GOT3 (cell line): ENCODE measurements around the gene TRIM72.
"Not testable (repeated sequence)": the region's sequence is repeated elsewhere in the genome, so short reads cannot be mapped to it uniquely, and the experiment has no call there.

Source experiments
- DNase-seq: peaks from one replicate; lab custom pipeline; 2025; ENCODE audit warnings: mixed read lengths; lab: John Stamatoyannopoulos, UW

TRIM72 gene, protein sequence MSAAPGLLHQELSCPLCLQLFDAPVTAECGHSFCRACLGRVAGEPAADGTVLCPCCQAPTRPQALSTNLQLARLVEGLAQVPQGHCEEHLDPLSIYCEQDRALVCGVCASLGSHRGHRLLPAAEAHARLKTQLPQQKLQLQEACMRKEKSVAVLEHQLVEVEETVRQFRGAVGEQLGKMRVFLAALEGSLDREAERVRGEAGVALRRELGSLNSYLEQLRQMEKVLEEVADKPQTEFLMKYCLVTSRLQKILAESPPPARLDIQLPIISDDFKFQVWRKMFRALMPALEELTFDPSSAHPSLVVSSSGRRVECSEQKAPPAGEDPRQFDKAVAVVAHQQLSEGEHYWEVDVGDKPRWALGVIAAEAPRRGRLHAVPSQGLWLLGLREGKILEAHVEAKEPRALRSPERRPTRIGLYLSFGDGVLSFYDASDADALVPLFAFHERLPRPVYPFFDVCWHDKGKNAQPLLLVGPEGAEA

DNA sequence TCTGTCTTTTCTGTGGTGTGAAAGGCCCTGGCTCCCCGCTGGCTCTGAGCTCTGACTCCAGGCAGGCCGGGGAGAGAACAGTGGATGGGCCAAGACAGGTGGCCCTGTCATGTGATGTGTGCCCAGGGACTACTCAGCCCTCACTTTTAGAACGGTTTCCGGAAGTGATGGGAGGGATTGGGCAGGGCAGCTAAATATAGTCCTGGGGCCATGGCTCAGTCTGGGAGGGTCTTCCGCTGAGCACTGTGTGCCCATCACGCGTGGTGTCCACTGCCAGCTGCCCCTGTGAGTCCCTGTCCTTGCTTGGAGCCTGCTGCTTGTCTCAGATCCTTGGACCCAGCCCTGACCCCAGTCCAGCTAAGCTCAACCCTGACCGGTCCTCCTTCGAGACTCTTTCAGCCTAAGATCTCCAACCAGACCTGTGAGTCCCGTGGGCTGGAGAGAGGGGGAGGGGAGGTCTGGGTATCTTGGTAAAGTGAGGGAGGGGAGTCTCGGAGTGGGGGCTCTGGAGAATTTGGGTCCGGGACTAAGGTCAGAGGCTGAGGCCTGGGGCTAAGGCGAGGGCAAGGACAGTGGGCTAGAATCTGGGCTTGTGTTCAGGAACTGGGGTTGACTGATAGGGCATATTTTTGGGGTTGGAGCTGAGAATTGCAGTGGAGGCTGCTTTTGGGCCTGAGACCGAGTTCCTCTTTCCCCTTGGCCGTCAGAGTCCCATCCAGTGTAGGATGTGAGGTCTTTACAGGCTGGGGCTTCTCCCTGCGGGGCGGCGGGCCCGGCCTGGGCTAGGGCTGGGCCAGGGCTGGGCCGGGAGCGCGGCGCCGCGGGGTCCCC is at the start of gene TRIM72:
Gene TRIM72 (plus strand): TSS at position 243 of the 831 bp plus-strand sequence. CDS start 620 bp downstream, outside the sequence.
- DNase-seq = no peak

DNA sequence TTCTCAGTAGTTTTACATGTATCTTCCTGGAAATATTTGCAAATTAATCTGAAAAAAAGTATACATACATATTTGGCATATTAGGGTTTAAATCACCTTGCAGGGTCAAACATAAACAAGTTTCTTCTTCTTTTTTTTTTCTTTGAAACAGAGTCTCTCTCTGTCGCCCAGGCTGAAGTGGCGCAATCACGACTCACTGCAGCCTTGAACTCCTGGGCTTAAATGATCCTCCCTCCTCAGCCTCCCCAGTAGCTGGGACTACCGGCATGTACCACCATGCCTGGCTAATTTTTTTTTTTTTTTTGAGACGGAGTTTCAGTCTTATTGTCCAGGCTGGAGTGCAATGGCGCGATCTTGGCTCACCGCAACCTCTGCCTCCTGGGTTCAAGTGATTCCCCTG is 46.6 kb upstream of the TRIM72 start:
- DNase-seq = no peak

DNA sequence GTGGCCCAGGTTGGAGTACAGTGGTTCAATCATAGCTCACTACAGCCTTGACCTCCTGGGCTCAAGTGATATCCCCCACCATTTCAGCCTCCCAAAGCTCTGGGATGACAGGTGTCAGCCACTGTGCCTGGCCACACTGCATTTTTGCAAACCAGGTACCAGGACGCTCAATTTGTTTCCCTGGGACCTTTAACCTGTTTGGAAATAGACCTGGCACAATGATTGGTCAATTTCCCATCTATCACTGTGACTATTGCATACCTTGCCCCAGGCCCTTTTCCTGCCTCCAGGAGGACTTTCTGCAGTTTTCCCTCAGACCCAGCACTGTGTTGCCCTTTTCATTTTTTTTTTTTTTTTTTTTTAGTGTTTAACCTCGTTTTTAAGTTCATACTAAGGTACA is 45.1 kb upstream of the TRIM72 start:
- no peak for DNase-seq

DNA sequence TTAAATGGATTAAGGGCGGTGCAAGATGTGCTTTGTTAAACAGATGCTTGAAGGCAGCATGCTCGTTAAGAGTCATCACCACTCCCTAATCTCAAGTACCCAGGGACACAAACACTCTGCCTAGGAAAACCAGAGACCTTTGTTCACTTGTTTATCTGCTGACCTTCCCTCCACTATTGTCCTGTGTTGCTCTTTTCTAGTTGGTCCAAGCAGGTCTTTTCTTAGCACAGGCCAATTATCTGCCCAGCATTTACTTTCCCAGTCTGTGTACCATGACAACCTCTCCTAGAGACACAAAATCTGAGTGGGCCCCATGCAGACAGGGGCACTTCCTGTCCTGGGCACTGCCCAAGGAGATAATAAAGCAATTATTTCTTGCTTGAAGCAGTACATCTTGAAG is 43.9 kb upstream of the TRIM72 start:
- DNase-seq = not testable (repeated sequence)

DNA sequence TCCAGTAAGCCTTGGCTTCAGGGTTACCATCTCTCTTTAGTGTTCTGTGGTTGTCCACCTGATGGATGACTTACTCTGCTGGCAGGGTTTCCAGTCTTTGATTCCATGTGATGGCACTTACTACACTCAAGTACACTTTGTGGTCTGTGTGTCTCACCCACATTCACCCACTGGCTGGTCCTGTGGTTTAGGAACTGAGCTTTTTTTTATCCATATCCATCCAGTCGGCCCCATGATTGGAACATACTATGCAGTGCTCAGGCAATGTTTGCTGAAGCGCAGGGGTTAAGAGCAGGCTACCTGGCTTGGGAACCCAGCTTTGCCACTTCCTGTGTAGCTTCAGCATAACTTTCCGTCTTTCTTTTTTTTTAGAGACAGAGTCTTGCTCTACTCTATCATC is 36.8 kb upstream of the TRIM72 start:
- DNase-seq = no peak

DNA sequence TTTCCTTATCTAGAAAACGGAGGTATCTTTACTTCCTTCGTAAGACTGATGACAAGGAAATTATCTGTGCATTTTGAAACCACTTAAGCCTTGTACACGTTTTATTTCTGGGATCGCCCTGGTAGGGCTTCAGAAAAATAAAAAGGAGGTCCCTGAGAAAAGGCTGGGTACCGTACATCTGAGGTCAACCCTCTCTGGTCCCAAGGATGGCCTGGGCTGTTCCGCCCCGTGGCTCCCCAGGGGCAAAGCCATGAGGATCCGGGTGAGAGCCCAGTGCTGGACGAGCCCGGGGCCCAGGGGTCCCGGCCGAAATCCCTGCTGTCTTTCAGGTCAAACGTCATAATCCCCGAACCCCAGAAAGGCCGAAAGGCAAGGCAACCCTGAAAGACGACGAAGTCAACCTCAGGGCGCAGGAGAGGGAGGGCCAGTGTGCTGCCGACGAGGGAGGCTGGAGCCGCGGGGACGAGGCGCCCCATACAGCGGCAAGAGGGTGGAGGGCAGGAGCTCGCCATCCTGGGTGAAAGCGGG is 34.6 kb upstream of the TRIM72 start:
- no peak for DNase-seq

DNA sequence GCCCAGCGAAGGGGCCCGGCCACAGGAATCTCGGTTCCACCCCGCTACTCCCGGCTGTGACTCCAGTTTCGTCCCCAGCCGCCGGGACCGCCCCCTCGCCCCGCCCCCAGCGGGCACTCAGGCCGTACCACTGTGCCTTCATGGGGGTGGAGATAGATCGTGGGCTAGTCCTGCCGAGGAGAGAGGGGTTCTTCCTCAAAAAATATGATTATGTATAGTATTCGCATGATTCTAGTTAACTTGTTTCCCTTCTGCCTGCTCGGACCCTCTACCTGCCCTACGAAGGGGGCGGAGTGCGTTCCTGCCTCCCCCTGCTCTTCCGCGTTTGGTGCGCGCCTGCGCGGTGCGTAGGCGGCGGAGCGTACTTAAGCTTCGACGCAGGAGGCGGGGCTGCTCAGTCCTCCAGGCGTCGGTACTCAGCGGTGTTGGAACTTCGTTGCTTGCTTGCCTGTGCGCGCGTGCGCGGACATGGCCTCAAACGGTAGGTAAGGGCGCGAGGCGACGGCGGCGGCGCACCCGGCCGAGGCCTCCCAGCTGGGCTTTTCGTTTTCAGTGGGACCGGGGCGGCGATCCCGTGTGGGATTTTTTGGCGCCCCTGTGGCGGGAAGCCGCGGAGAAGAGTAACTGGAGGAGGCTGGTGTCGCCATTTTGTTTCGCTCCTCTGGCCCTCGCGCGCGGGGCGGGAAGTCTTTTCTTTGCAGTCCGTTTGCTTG is 34.0 kb upstream of the TRIM72 start, which contains the start of gene FUS:
Gene FUS (plus strand): TSS at position 393 of the 713 bp plus-strand sequence. CDS start 76 bp downstream, at position 469.
- peak; percentile 77 for DNase-seq

DNA sequence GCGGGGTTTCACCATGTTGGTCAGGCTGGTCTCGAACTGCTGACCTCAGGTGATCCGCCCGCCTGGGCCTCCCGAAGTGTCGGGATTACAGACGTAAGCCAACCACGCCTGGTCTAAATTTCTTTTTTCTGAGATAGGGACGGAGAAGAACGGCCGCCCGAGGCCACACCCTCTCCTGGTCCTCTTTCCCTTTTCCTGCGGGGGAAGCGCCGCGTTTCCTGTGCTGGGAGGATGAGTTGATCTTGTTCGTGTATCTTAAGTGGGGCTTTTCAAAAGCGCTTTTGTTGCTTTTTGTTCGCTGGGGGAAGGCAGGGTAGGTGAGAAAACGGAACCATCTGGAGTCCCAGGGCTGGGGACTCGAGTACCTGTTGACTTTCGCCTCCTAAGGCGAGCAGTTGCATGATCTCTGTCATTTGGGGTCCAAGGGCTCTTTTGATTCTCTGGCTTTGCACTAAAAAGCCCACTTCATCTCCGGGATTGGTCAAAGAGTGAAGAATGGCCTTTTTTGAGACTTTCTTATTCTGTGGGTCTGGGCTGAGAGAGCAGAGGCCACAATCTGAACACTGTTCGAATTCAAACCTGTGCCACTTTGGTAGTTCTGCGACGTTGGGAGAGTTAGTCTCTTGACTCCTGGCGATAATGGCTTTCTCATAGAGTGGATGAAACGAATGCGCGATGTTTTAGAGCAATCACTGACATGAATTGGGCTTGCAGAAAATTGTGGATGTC is 32.7 kb upstream of the TRIM72 start:
- DNase-seq = no peak

DNA sequence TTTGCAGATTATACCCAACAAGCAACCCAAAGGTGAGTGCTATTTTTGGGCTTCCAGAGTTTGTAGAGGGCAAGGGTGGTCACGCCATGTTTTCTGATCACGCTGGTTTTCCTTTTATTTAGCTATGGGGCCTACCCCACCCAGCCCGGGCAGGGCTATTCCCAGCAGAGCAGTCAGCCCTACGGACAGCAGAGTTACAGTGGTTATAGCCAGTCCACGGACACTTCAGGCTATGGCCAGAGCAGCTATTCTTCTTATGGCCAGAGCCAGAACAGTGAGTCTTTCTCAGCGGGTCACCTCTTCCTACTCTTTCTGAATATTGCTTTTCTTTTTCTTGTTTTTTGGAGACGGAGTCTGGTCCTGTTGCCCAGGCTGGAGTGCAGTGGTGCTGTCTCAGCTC is 31.5 kb upstream of the TRIM72 start:
- no peak for DNase-seq

DNA sequence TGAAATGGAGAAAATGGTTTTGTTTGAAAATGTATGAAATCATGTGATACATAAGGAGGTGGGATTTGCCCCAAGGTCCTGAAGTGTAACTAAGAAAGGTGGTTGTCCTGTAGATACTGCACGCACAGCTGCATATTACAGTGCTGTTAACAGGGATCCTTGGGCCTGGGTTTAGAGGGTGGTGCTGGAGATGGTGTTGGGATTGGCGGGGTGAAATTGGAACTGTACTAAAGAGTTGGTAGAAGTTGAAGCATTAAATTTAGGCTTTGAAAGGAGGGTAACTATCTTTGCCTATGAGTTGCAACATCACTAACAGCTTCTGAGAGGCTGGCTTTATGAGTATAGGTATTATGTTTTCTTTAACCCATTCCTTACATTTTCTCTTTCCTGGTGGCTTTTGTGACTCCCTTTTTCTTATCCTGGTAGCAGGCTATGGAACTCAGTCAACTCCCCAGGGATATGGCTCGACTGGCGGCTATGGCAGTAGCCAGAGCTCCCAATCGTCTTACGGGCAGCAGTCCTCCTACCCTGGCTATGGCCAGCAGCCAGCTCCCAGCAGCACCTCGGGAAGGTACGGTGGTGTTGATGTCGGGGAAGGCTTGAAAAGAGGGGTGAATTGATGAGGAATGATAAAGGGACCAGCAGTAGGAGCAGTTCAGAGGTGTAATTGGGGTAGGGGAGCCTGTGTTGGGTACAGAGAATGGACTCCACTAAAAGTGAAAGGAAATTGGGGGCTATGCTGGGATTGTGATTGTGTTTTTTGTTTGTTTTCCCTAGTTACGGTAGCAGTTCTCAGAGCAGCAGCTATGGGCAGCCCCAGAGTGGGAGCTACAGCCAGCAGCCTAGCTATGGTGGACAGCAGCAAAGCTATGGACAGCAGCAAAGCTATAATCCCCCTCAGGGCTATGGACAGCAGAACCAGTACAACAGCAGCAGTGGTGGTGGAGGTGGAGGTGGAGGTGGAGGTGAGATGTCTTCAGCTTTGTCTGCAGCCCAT is 30.2 kb upstream of the TRIM72 start:
- DNase-seq = no peak

DNA sequence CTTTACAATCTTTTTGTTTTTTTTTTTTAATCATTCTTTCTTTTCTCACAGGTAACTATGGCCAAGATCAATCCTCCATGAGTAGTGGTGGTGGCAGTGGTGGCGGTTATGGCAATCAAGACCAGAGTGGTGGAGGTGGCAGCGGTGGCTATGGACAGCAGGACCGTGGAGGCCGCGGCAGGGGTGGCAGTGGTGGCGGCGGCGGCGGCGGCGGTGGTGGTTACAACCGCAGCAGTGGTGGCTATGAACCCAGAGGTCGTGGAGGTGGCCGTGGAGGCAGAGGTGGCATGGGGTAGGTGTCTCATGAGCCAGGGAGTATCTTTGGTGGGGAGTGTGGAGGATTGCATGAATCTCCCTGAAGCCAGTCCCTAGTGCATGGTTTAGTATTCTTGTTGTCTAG is 29.0 kb upstream of the TRIM72 start:
- DNase-seq = no peak

DNA sequence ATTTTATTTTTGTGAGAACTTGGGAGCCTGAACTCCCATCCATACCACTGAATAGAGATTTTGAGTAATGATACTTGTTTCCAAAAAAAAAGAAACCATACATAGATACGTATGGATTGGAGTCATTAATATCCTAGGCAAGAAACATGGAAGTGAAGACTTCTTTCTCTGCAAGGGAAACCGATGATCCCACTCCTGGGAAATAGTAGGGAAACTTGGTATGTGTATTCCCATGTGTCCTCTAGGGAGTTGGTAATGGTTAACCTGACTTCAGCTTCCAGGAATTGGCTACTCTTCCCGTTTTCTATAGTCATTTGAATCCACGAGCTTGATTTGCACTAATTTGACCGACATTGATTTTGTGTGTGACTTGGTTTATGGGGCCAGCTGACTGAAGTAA is 28.6 kb upstream of the TRIM72 start:
- no peak for DNase-seq

DNA sequence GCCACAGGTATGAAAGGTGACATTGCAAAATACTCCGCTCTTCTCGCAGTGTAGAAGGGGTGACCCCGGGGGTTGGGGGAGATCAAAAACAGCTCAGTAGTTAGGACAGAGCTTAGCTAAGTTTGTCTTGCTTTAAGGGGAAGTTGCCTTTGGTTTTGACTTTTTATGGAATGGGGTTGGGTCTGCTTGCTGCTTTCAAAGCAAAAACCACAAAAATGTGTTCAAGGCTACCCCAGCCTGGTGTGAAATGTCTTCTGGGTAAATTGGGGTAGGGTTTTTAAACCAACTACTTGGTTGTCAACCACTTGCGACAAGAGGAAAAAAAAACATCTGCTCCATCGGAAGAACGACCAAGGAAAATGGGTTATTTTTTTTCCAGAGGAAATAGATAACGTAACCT is 27.7 kb upstream of the TRIM72 start:
- DNase-seq = no peak

DNA sequence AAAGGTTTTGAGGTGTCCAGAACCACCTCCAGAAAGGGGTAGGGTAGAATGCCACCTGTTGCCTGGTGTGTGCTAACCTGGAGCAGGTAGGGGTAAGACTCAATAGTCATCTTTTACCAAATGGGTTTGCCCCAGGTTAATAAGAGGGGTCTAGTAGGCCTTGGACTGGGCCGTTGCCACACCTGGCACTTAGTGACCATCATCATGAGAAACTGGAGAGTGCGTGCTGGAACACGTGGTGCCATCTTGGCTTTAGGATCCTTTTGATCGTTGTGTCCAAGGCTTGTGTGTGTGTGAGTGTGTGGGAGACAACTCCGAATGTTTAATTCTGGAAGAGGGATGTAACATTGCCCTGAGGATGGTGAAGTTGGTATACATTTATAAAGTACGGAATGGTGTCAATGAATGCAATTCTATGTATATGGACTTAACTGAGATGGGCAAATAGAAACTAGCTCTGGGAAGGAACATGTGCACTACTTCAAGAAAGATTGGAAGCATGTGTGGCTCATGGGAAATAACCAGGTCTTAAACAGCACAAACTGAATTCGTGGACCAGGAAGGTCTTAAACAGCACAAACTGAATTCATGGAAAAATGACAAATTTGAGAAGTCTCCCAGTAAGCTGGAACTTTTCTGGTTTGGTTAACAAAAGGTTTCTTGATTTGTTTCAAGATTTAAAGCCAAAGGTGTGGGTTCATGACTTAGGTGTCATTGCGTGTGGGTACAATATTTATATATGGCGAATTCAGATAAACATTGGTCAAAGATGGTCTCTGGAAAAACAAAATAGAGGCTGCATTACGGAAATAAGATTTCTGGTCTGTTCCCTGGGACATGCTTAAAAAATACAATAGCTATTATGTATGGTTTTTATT is 26.8 kb upstream of the TRIM72 start:
- no peak for DNase-seq

DNA sequence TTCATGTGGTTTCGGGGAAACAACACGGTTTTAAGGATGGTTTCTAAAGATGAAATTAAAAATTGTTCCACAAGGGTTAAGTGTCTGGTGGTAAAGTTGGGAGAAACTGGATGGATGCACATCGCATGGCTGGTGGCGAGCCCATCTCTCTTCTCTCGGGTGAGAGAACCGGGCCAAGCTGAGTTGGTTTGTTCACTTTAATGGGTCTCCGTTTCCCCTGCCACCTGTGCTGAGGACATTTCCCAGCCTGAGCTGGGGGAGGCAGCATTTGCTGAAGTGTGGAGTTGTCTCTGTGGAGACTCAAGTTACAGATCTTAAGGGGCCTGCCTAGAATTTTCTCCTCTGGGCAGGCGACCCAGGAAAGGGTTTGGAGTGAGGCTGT is 26.1 kb upstream of the TRIM72 start:
- DNase-seq = no peak

DNA sequence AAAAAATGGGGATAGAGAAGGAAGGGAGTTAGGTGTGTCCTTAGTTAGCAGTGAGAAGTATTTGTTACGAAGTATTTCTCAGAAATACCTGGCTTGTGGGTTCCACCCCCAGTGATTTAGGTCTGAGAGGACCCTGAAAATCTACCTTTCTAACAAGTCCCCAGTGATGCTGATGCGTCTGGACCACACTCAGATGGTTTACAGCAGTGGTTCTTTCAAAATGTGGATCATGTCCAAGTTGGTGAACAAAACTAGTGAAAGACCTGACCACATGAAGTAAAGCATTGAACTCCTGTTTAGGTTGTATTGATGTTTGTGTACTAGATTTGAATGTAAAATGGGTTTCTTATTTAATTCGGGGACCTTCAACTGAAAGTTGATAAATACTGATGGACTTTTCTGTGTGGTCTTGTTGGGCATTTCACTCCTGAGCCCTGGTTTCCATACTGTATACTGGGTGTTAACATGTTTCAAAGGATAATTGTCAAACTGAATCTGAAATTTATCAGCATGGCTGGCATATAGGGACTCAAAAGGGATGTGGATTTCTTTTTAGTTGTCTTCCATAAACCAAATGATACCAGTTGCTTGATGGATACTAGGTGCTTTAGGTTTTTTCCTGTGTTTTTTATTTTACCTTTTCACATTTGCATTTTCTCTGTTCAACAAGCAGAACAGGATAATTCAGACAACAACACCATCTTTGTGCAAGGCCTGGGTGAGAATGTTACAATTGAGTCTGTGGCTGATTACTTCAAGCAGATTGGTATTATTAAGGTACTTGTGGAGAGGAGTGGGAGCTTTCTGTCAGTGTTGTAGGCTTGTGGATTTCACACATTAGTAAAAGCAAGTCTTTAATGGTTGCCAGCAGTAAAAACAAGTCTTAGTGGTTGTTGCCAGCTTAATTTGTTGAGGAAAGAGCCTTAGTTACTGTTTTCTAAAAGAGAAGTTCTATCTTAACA is 25.2 kb upstream of the TRIM72 start:
- no peak for DNase-seq

DNA sequence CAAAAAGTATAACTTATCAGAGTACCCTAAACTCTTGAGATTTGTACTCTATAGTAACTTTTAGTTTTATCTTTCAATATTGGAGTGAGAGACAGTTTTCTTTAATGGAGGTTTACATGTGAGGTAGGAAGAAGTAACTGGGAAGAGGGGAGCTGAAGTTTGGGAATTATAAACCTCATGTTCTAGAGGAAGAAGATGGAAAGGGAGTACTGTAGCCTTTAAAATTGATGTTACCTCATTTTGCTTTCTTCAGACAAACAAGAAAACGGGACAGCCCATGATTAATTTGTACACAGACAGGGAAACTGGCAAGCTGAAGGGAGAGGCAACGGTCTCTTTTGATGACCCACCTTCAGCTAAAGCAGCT is 24.5 kb upstream of the TRIM72 start:
- DNase-seq = no peak

DNA sequence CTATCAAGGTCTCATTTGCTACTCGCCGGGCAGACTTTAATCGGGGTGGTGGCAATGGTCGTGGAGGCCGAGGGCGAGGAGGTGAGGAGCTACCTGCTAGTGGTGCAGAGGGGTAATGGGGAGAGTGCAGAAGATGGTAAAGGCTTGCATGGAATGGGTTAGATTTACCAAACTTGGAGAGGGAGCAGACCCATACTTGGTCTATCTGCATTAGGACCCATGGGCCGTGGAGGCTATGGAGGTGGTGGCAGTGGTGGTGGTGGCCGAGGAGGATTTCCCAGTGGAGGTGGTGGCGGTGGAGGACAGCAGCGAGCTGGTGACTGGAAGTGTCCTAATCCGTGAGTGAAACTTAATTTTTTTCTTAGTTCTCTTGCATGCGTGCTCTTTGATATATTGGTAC is 23.9 kb upstream of the TRIM72 start:
- DNase-seq = no peak
